HUES6 (cell line): ENCODE results near the gene LRRFIP2.

Experiments
- H3K27ac ChIP-seq: 2 replicates; pipeline ENCODE4 v1.7.0; 2013; ENCODE audit warnings: low read depth, mild to moderate bottlenecking, low read length, inconsistent platforms
- H3K27me3 ChIP-seq: 2 replicates; pipeline ENCODE4 v1.6.1; 2013; ENCODE audit warnings: low read length; ENCODE audit not compliant: control insufficient read depth, insufficient read depth
- H3K36me3 ChIP-seq: 2 replicates; pipeline ENCODE4 v1.6.1; 2013; ENCODE audit warnings: low read length; ENCODE audit not compliant: control insufficient read depth, insufficient read depth
- H3K4me1 ChIP-seq: 2 replicates; pipeline ENCODE4 v1.6.1; 2013; ENCODE audit warnings: low read length; ENCODE audit not compliant: control insufficient read depth, insufficient read depth
- H3K4me3 ChIP-seq: 2 replicates; pipeline ENCODE4 v1.5.1; 2013; ENCODE audit warnings: low read depth, low read length
- H3K9ac ChIP-seq: one replicate; pipeline ENCODE4 v1.6.1; 2013; ENCODE audit warnings: mild to moderate bottlenecking, low read length
- H3K9me3 ChIP-seq: 2 replicates; pipeline ENCODE4 v1.6.1; 2013; ENCODE audit warnings: low read depth, low read length; ENCODE audit not compliant: control insufficient read depth, insufficient read depth

LRRFIP2 gene

DNA sequence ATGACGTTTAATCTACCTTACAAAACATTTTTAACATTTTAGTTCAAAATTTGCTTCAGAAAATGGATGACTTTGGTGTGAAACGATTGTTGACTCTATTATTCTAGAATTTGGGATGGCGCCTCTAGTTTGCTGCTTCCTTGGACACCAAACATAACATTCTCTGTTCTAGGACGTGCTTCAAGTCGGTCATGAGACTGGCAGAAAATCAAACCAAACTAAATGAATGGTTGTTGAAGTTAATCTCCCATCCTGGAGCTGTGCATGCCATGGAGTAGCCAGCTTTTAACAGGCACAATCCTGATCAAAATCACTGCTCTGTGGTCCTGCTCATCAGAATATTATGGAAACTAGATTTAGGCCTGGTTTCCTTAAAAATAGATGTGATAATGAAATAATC, 9.6 kb upstream of the LRRFIP2 start:
- Histone ChIP-seq H3K27me3 (no peaks in the 10 kb centered on the region), H3K27ac (no peak overlapping the region), H3K9ac (no peak overlapping the region), H3K4me1 (no peaks in the 10 kb centered on the region), H3K4me3 (no peak overlapping the region), H3K36me3 (no peaks in the 10 kb centered on the region), H3K9me3 (no peaks in the 10 kb centered on the region)

DNA sequence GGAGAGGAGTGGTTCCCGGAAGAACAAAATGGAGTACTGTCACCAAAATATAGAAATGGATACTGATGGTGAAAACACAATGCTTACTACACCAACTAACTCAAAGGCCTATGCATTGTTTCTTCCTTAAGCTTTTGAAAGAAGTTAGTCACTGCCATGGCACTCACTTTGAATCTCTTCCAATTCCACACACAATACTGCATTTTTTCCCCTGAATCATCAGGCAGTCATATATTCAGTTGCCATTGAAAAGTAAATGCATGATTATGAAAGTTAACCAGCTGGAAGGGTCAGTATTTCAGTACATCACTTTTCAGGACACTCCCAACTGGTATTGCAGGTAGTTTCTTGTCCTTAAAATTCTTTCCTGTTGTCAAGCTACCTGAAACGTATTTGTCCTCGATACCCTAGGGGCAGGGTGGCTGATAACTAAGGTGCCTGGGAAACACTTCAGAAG, 9.0 kb upstream of the LRRFIP2 start:
- Histone ChIP-seq H3K9me3 (no peaks in the 10 kb centered on the region), H3K27ac (no peak overlapping the region), H3K9ac (no peak overlapping the region), H3K4me3 (no peak overlapping the region), H3K36me3 (no peaks in the 10 kb centered on the region), H3K27me3 (no peaks in the 10 kb centered on the region), H3K4me1 (no peaks in the 10 kb centered on the region)

DNA sequence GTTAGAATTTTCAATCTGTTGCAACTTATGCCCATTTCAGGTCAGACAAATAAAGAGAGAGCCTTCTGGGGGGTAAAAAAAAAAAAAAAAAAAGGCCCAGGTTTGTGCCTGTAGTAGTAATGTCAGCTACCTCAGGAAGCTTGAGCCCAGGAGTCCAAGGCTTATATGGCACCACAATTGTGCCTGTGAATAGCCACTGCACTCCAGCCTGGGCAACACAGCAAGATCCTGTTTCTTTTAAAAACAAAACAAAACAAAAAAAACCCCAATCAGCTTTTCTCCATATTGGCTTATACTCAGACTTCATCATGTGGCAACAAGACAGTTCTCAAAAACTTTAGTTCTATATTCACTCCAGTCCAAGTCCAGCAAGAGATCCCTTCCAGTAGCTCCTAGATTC, 8.4 kb upstream of the LRRFIP2 start:
- Histone ChIP-seq H3K4me1 (no peaks in the 10 kb centered on the region), H3K9me3 (no peaks in the 10 kb centered on the region), H3K4me3 (no peak overlapping the region), H3K27ac (no peak overlapping the region), H3K27me3 (no peaks in the 10 kb centered on the region), H3K9ac (no peak overlapping the region), H3K36me3 (no peaks in the 10 kb centered on the region)

DNA sequence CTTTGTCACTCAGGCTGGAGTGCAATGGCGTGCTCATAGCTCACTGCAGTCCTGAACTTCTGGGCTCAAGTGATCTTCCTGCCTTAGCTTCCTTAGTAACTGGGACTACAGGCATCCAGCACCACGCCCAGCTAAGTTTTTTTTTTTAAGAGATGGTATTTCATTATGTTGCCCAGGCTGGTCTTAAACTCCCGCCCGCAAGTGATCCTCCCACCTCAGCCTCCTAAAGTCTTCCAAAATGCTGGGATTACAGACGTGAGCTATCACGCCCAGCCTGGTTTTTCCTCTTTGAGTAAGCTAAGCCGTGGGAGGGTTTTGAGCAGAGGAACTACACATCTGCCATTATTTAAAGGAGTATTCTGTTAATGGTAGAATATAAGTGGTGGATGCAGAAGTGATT, 7.4 kb upstream of the LRRFIP2 start:
- no peak overlapping the region for H3K9ac ChIP-seq
- H3K9me3 ChIP-seq = no peaks in the 10 kb centered on the region
- 0 out of 2 replicates have a peak, but pooled peaks cover 4% of the 10 kb centered on the region for H3K4me1 ChIP-seq
- H3K36me3 ChIP-seq = no peaks in the 10 kb centered on the region
- no peaks in the 10 kb centered on the region for H3K27me3 ChIP-seq
- no peak overlapping the region for H3K4me3 ChIP-seq
- no peak overlapping the region for H3K27ac ChIP-seq

DNA sequence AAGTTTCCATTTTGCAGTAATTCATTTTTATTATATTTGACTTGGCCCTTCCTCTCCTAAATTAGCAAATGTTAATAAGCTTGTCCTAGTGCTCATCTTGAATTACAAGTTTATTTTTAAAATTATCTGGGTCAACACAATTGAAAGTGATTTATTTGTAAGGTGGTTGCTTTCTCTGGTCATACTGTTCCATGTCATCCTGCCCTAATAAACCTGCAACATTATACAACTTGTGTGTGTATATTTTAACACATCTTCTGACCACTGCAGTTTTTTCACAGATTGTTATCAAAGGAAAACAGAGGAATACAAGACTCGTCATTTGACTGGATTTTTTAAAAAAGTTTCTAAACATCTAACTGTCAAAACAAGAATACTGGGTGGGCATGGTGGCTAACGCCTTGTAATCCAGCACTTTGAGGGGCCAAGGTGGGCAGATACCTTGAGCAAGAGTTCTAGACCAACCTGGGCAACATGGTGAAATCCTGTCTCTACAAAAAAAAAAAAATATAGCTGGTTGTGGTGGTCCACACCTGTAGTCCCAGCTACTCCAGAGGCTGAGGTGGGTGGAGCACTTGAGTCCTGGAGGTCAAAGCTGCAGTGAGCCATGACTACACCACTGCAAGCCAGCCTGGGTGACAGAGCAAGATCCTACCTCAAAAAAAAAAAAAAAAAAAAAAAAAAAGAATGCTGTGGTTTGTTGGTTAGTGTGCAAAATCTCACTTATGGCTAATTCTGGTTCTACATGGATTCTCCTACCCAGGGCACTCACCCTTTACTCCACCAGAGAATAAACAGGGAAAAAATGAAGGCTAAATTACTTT, 5.0 kb upstream of the LRRFIP2 start:
- Histone ChIP-seq H3K9ac (no peak overlapping the region), H3K4me3 (no peak overlapping the region), H3K9me3 (no peaks in the 10 kb centered on the region), H3K27me3 (no peaks in the 10 kb centered on the region), H3K36me3 (no peaks in the 10 kb centered on the region), H3K27ac (no peak overlapping the region), H3K4me1 (peaks cover 8% of the 10 kb centered on the region)

DNA sequence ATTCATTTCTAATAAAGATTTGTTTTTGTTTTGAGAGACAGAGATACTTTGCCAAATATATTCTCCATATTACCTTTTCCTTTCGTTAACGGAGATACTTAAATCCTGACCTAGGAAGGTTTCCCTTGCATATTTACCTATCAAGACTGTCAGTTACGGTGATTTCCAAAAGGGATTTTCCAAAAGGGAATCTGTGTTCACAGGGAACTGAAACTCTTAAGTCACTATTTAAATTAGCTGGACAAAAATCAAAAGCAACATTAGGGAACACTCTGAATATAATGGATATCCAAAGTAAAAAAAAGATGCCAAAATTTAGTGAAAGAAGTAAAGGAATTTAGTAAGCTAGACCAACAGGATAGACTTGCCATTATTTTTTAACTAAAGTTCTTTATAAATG, 576 bp downstream of the LRRFIP2 start:
- Histone ChIP-seq H3K4me1 (peaks cover 8% of the 10 kb centered on the region), H3K4me3 (no peak overlapping the region), H3K9me3 (no peaks in the 10 kb centered on the region), H3K36me3 (peaks cover 12% of the 10 kb centered on the region; the same call in 1 of the 2 replicates), H3K9ac (no peak overlapping the region), H3K27me3 (no peaks in the 10 kb centered on the region), H3K27ac (no peak overlapping the region)

DNA sequence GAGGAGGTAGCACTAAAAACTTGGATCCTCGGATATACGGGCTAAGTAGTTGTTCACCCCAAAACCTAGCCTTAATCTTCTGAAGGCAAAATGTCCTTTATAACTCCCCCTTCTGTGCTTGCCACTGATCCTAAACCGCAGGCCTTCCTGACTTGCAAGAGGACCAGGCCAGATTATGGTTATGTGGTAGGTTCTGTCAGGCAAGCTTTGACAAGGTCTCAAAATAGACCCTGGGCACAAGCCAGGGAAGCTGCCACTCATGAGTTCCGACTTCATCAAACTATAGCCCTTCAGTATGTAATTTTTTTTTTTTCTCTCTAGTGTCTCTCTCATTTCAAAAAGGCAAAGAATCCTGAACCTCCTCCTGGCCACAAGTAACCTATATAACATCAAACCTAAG, 3.2 kb downstream of the LRRFIP2 start:
- Histone ChIP-seq H3K4me3 (no peak overlapping the region), H3K36me3 (peaks cover 12% of the 10 kb centered on the region; the same call in 1 of the 2 replicates), H3K27ac (no peak overlapping the region), H3K9me3 (no peaks in the 10 kb centered on the region), H3K4me1 (peaks cover 4% of the 10 kb centered on the region), H3K27me3 (no peaks in the 10 kb centered on the region), H3K9ac (no peak overlapping the region)

DNA sequence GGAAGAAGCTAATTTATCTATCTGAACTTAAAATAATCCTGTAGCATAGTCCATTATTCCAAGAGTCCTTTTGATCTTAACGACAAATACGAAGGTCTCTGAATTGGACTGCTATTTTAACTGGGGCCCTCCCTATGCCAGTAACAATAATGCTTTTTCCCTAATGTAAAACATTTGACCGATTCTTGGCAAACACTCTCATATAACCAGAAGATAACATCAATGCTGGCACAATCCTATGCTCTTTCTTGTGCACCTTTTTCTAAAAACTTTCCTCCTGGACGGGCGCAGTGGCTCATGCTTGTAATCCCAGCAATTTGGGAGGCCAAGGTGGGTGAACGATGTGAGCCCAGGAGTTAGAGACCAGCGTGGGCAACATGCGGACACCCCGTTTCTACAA, 3.9 kb downstream of the LRRFIP2 start:
- Histone ChIP-seq H3K9ac (no peak overlapping the region), H3K9me3 (no peaks in the 10 kb centered on the region), H3K27ac (no peak overlapping the region), H3K4me3 (no peak overlapping the region), H3K27me3 (no peaks in the 10 kb centered on the region), H3K36me3 (peaks cover 12% of the 10 kb centered on the region; the same call in 1 of the 2 replicates), H3K4me1 (peaks cover 4% of the 10 kb centered on the region)

DNA sequence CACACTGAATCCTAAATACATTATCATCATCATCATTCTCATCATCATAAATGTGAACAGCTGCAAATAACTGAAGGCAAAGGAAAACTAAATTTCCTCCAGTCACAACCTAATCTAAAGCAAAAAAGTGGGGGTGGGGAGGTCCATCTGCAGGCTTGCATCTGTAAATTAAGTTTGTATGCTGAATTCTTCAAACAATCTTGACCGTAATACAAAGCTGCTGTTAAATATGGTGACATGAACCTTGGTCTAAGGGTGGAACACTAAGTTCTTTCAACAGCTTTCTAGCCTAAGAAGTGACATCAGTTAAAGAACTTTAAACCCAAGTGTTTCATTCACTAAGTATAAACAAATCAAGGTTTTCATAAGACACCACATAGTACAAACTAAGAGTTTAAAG, 4.3 kb downstream of the LRRFIP2 start:
- Histone ChIP-seq H3K27ac (no peak overlapping the region), H3K4me3 (no peak overlapping the region), H3K27me3 (no peaks in the 10 kb centered on the region), H3K9ac (no peak overlapping the region), H3K4me1 (peaks cover 4% of the 10 kb centered on the region), H3K9me3 (no peaks in the 10 kb centered on the region), H3K36me3 (peaks cover 12% of the 10 kb centered on the region; the same call in 1 of the 2 replicates)

DNA sequence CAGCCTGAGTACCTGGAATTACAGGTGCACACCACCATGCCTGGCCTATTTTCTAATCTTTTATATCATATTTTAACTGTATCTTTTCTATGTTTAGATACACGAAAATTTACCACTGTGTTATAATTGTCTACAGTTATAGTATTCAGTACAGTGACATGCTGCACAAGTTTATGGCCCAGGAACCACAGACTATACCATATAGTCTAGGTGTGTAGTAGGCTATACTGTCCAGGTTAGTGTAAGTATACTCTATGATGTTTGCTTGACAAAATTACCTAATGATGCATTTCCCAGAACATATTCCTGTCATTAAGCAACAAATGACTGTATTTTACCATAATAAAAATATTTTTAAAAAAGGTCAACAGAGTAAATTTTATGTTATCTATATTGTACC, 5.5 kb downstream of the LRRFIP2 start:
- no peaks in the 10 kb centered on the region for H3K9me3 ChIP-seq
- no peaks in the 10 kb centered on the region for H3K4me1 ChIP-seq
- no peaks in the 10 kb centered on the region for H3K27me3 ChIP-seq
- no peak overlapping the region for H3K27ac ChIP-seq
- no peak overlapping the region for H3K4me3 ChIP-seq
- H3K36me3 ChIP-seq = peaks cover 12% of the 10 kb centered on the region; the same call in 1 of the 2 replicates
- H3K9ac ChIP-seq = no peak overlapping the region

DNA sequence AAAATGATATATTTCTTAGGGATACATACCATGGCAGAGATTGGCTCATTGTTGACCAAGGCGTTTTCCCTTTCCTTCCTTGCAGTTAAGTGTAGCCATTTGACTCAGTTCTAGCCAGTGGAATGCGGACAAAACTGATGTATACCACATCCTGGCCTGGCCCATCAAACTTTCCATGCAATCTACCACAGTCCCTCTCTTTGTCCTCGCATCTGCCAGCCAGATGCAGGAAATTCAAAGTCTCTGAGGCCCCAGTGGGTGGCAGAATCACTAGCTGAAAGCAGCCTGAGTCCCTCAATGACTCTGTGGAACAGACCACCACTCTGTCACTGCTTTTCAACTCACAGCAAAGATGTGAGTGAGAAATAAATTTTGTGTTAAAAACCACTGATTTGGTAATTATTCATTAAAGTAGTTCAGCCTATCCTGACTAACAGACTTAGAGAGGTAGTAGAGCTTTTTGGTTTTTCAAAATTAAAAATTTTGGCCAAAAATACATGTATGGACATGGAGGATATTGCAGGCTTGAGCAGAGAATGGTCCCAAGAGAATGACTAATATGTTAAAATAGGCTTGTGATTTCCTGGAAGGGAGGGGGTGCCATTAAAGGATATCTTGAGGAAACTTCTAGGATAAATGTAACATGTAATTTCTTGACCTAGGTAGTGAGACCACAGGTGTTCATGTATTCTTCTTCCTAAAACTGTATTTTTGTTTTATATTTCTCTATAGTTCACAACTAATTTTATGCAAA, 10.9 kb downstream of the LRRFIP2 start:
- no peak overlapping the region for H3K27ac ChIP-seq
- H3K36me3 ChIP-seq = no peaks in the 10 kb centered on the region
- H3K4me3 ChIP-seq = no peak overlapping the region
- no peaks in the 10 kb centered on the region for H3K27me3 ChIP-seq
- H3K4me1 ChIP-seq = peaks cover 9% of the 10 kb centered on the region; the same call in 1 of the 2 replicates
- no peaks in the 10 kb centered on the region for H3K9me3 ChIP-seq
- H3K9ac ChIP-seq = no peak overlapping the region
